Thymus (tissue), 11 donors: ENCODE results near the gene NUBPL. TPM values are rescaled to one million over a fixed set of nuclear protein-coding genes. Genes with fewer than 3 reads are reported as not detected.

Experiments
- DNase-seq, 9 donors: peaks; one replicate each; pipeline ENCODE4 v3.0.0-alpha.2; 2013; ENCODE audit warnings: low spot score in 9 of 9, low read depth in 6 of 9, missing footprints in 1 of 9
- H3K27ac ChIP-seq, 2 donors: one replicate each; pipeline ENCODE4 v1.5.1; 2013; ENCODE audit warnings: control low read depth in 1 of 2, low read depth in 1 of 2, low read length in 1 of 2, mild to moderate bottlenecking in 1 of 2, moderate library complexity in 1 of 2
- H3K27me3 ChIP-seq, 2 donors: one replicate each; pipeline ENCODE4 v1.5.1; 2013; ENCODE audit warnings: low read length in 1 of 2; ENCODE audit not compliant: control insufficient read depth in 2 of 2, insufficient read depth in 1 of 2
- H3K36me3 ChIP-seq, 2 donors: one replicate each; pipeline ENCODE4 v1.5.1; 2013; ENCODE audit warnings: low read length in 1 of 2, mild to moderate bottlenecking in 1 of 2, moderate library complexity in 1 of 2; ENCODE audit not compliant: control insufficient read depth in 2 of 2, insufficient read depth in 2 of 2
- H3K4me1 ChIP-seq, 2 donors: one replicate each; pipeline ENCODE4 v1.5.1; 2013; ENCODE audit warnings: low read length in 2 of 2; ENCODE audit not compliant: control insufficient read depth in 2 of 2, insufficient read depth in 2 of 2
- H3K4me3 ChIP-seq, 2 donors: one replicate each; pipeline ENCODE4 v1.5.1; 2013; ENCODE audit warnings: low read length in 2 of 2, control low read depth in 1 of 2, mild to moderate bottlenecking in 1 of 2
- H3K9me3 ChIP-seq, 2 donors: one replicate each; pipeline ENCODE4 v1.5.1; 2013; ENCODE audit warnings: low read length in 1 of 2, mild to moderate bottlenecking in 1 of 2; ENCODE audit not compliant: control insufficient read depth in 2 of 2, insufficient read depth in 1 of 2
- WGBS: extraction: QIAGEN DNeasy Blood & Tissue Kit; methylation state at CpG from one replicate; pipeline ENCODE4 v1.1.7; 2013; 5-methylcytosine and 5-hydroxymethylcytosine counted together
- polyA plus RNA-seq: library from polyadenylated mRNA; stranded (reverse); fragments of 200-250 nt; gene quantifications from one replicate; pipeline ENCODE4 v1.2.3, GENCODE V29; 2013
- total RNA-seq: library from RNA; stranded (reverse); fragments of 120-200 nt; gene quantifications from one replicate; pipeline ENCODE4 v1.2.4, GENCODE V29; 2013
- donor health status: healthy.

Gene NUBPL
- total and polyA plus RNA-seq, 2 donors: 7.4 to 14.2 TPM

DNA sequence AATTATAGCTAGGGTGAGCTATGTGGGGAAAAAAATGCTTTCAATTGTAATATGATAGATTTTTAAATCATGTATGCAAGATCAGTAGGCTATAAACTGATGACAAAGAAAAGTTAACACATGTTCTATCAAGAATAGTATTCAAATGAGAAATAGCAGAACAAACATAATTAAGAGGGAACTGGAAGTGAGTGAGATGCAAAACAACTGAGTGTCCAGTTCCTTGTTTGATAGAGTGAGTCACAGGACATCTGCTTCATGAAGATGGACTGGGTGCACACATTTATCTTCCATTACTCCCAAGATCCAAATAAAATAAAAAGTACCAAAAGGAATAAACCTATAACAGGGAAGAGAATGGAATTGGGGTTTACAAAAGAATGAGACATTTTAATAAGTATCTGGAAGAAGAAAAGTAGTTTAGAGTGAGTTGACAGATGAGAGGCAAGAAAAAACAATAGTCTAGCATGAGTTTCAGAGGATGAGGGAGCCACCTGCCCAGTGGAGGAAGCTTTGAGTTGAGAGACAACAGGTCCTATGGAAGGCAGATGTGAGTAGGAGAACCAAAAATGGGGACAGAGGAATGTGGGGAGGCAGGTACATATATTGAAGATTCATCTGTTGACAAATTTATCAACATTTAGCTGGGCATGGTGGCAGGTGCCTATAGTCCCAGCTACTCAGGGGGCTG lies 337.8 kb downstream of the NUBPL start:
- no peaks in the 10 kb centered on the region for H3K36me3 ChIP-seq
- no peak overlapping the region for H3K27ac ChIP-seq
- H3K4me3 ChIP-seq: no peak overlapping the region
- no peaks in the 10 kb centered on the region for H3K9me3 ChIP-seq
- H3K27me3 ChIP-seq: no peaks in the 10 kb centered on the region
- DNase-seq: no peak
- no peaks in the 10 kb centered on the region for H3K4me1 ChIP-seq

DNA sequence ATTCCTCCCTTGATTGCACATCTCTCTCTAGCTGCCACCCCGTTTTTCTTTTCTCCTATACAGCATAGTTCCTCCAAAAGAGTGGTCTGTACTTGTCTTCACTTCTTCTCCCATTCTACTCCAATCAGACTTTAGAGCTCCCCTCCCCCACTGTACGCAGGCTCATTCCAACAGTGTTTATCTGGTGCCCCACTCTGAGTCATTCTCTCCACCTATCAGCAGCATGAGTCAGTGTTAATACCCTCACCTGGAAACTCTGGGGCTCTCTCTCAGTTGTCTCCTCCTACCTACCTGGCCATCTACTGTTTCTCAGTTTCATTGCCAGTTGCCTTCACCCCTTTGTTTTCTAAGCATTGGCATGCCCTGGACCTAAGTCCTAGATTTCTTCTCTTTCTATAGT lies 340.8 kb downstream of the NUBPL start:
- 95% methylated on average over 2 of the region's 2 CpGs for whole genome bisulfite sequencing
- no peak for DNase-seq
- no peaks in the 10 kb centered on the region for H3K9me3 ChIP-seq
- H3K27ac ChIP-seq: no peak overlapping the region
- no peaks in the 10 kb centered on the region for H3K27me3 ChIP-seq
- H3K4me1 ChIP-seq: no peaks in the 10 kb centered on the region
- no peaks in the 10 kb centered on the region for H3K36me3 ChIP-seq
- no peak overlapping the region for H3K4me3 ChIP-seq

DNA sequence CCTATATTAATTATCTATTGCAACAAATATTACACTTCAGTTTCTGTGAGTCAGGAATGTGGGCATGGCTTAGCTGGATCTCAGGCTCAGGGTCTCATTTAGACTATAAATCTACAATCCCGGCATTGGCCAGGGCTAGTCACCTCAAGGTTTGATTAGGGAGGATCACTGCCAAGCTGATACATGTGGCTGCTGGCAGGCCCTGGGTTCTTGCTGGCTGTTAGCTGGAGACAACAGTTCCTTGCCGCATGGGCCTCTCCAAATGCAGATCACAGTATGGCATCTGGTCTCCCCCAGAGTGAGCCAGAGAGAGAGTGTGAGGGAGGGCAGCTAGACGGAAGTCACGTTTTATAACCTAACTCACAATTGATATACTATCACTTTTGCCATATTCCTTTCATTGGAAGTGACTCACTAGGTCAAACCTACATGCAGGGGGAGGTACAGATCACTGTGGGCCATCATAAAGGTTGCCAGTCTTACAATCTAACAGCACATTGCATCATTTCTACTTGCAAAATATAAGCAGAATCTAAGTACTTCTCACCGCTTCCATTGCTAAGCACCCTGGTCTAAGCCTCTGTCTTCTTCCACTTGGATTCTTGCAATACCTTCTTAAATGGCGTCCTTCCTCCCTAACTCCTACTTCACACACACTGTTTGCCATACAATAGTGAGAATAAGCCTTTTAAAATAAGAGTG lies 341.9 kb downstream of the NUBPL start:
- 86% methylated on average over 6 of the region's 6 CpGs for WGBS
- Histone ChIP-seq H3K4me1 (no peaks in the 10 kb centered on the region), H3K36me3 (no peaks in the 10 kb centered on the region), H3K27me3 (no peaks in the 10 kb centered on the region), H3K4me3 (no peak overlapping the region), H3K27ac (no peak overlapping the region), H3K9me3 (no peaks in the 10 kb centered on the region)
- no peak for DNase-seq

DNA sequence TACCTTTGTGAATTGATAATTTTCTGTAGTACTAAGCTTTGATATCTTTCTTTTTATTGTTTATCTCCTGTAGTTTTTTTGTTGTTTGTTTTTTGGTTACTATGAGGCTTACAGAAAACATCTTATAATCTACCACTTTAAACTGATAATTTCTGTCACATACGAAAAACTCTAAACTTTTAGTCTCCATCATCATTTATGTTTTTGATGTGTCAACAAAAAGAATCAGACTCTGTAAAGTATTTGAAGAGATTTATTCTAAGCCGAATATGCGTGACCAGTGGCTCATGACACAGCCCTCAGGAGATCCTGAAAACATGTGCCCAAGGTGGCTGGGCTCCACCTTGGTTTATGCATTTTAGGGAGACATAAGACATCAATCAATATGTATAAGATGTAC lies 348.8 kb downstream of the NUBPL start:
- DNase-seq: no peak
- no peaks in the 10 kb centered on the region for H3K36me3 ChIP-seq
- 97% methylated on average over 3 of the region's 3 CpGs for WGBS
- H3K9me3 ChIP-seq: peaks cover 0 to 11% of the 10 kb centered on the region in 2 donors
- H3K4me1 ChIP-seq: no peaks in the 10 kb centered on the region
- no peaks in the 10 kb centered on the region for H3K27me3 ChIP-seq
- no peak overlapping the region for H3K4me3 ChIP-seq
- no peak overlapping the region for H3K27ac ChIP-seq

Other genes with a start within 250 kb of the NUBPL start
- 10.9 TPM for gene HEATR5A, start 140.9 kb upstream of the NUBPL start, total RNA-seq
- 7.5 TPM for gene HEATR5A, start 140.9 kb upstream of the NUBPL start, polyA plus RNA-seq
- 14.5 TPM for gene DTD2, start 103.9 kb upstream of the NUBPL start, total RNA-seq
- 14.4 TPM for gene DTD2, start 103.9 kb upstream of the NUBPL start, polyA plus RNA-seq
- gene GPR33, start 73.4 kb upstream of the NUBPL start, total RNA-seq: 0.14 TPM
- gene GPR33, start 73.4 kb upstream of the NUBPL start, polyA plus RNA-seq: not detected